WTC11 (cell line): ENCODE measurements around the gene RNF182. TPM values are rescaled to one million over a fixed set of nuclear protein-coding genes. Genes with fewer than 3 reads are reported as not detected.
A peak's percentile ranks its signal among the peaks of the same experiment; 100 is the strongest.

Source experiments
- ATAC-seq: fragments of 200-7000 bp; cut with Tn5 transposase; 2 replicates; pipeline ENCODE4 v1.10.0; 2021; ENCODE audit warnings: mild to moderate bottlenecking, moderate library complexity
- CTCF ChIA-PET: fragments of 300-600 bp; sonication (Branson Sonifier 250); formaldehyde crosslinking; loops from one replicate; lab custom pipeline; 2021; ENCODE audit warnings: antibody characterized with exemption; lab: Charles Lee
- POLR2A ChIA-PET: fragments of 350-600 bp; sonication (Branson Sonifier 250); formaldehyde crosslinking; loops from one replicate; lab custom pipeline; 2021; ENCODE audit warnings: antibody characterized with exemption; lab: Charles Lee
- DNase-seq: peaks from one replicate; pipeline ENCODE4 v3.0.0; 2021; ENCODE audit warnings: low spot score
- H3K27ac Mint-ChIP-seq: 2 replicates; pipeline ENCODE4 v1.8.0; 2021; ENCODE audit warnings: mixed read lengths
- H3K27me3 Mint-ChIP-seq: 2 replicates; pipeline ENCODE4 v1.8.0; 2021; ENCODE audit warnings: low read depth, mild to moderate bottlenecking, moderate library complexity, mixed read lengths
- H3K36me3 Mint-ChIP-seq: 2 replicates; pipeline ENCODE4 v1.8.0; 2021; ENCODE audit warnings: mixed read lengths
- H3K4me1 Mint-ChIP-seq: 2 replicates; pipeline ENCODE4 v1.8.0; 2022; ENCODE audit warnings: mixed read lengths
- H3K4me3 Mint-ChIP-seq: 2 replicates; pipeline ENCODE4 v1.8.0; 2021; ENCODE audit warnings: mild to moderate bottlenecking, moderate library complexity, mixed read lengths
- H3K9me3 Mint-ChIP-seq: 2 replicates; pipeline ENCODE4 v1.8.0; 2021; ENCODE audit warnings: mixed read lengths
- CREM ChIP-seq: sonication (generic); formaldehyde crosslinking; IDR thresholded peaks from 2 replicates; pipeline ENCODE4 v1.8.1; 2022; ENCODE audit warnings: mild to moderate bottlenecking, missing genetic modification reagents, moderate library complexity
- CTCF ChIP-seq: fragments of 200-600 bp; IDR thresholded peaks from 2 replicates; pipeline ENCODE4 v1.8.0; 2022; ENCODE audit warnings: antibody characterized with exemption
- ELF4 ChIP-seq: sonication (generic); formaldehyde crosslinking; IDR thresholded peaks from 2 replicates; pipeline ENCODE4 v1.8.1; 2022; ENCODE audit warnings: low read depth, mild to moderate bottlenecking, moderate library complexity, missing genetic modification reagents
- FOXK1 ChIP-seq: sonication (generic); formaldehyde crosslinking; IDR thresholded peaks from 2 replicates; pipeline ENCODE4 v1.8.0; 2022; ENCODE audit warnings: mild to moderate bottlenecking, moderate library complexity, missing genetic modification reagents
- FOXP1 ChIP-seq: sonication (generic); formaldehyde crosslinking; IDR thresholded peaks from 2 replicates; pipeline ENCODE4 v1.8.0; 2022; ENCODE audit warnings: missing genetic modification reagents, mild to moderate bottlenecking, moderate library complexity, borderline replicate concordance
- JUN ChIP-seq: sonication (generic); formaldehyde crosslinking; IDR thresholded peaks from 2 replicates; pipeline ENCODE4 v1.8.0; 2023; ENCODE audit warnings: mild to moderate bottlenecking, missing genetic modification reagents
- KAT7 ChIP-seq: sonication (generic); formaldehyde crosslinking; IDR thresholded peaks from 2 replicates; pipeline ENCODE4 v1.8.1; 2023; ENCODE audit warnings: missing genetic modification reagents, mild to moderate bottlenecking, borderline replicate concordance
- NR1H2 ChIP-seq: sonication (generic); formaldehyde crosslinking; IDR thresholded peaks from 2 replicates; pipeline ENCODE4 v1.9.0; 2021; ENCODE audit warnings: mild to moderate bottlenecking, moderate library complexity, missing genetic modification reagents
- PRRX2 ChIP-seq: fragments of 250-450 bp; sonication (Bioruptor Pico); IDR thresholded peaks from 2 replicates; pipeline ENCODE4 v1.8.0; 2021; ENCODE audit warnings: mild to moderate bottlenecking
- SMAD3 ChIP-seq: sonication (generic); formaldehyde crosslinking; IDR thresholded peaks from 2 replicates; pipeline ENCODE4 v1.8.0; 2022; ENCODE audit warnings: missing genetic modification reagents, mild to moderate bottlenecking, borderline replicate concordance
- SOX15 ChIP-seq: fragments of 250-450 bp; sonication (Bioruptor Pico); IDR thresholded peaks from 2 replicates; pipeline ENCODE4 v1.9.0; 2021; ENCODE audit warnings: mild to moderate bottlenecking
- ZBTB43 ChIP-seq: sonication (generic); formaldehyde crosslinking; IDR thresholded peaks from 2 replicates; pipeline ENCODE4 v1.8.1; 2023; ENCODE audit warnings: mild to moderate bottlenecking, missing genetic modification reagents
- ZNF121 ChIP-seq: sonication (generic); formaldehyde crosslinking; IDR thresholded peaks from 2 replicates; pipeline ENCODE4 v1.8.0; 2023; ENCODE audit warnings: missing genetic modification reagents
- ZNF138 ChIP-seq: sonication (generic); formaldehyde crosslinking; conservative IDR thresholded peaks from 2 replicates; pipeline ENCODE4 v1.8.1; 2022; ENCODE audit warnings: mild to moderate bottlenecking, moderate library complexity, missing genetic modification reagents
- ZNF232 ChIP-seq: sonication (generic); formaldehyde crosslinking; IDR thresholded peaks from 2 replicates; pipeline ENCODE4 v1.8.0; 2022; ENCODE audit warnings: mild to moderate bottlenecking, missing genetic modification reagents
- ZNF263 ChIP-seq: sonication (generic); formaldehyde crosslinking; IDR thresholded peaks from 2 replicates; pipeline ENCODE4 v1.8.1; 2022; ENCODE audit warnings: low read depth, mild to moderate bottlenecking, moderate library complexity, missing genetic modification reagents
- ZNF396 ChIP-seq: fragments of 250-450 bp; sonication (Bioruptor Pico); IDR thresholded peaks from 2 replicates; pipeline ENCODE4 v1.8.0; 2021; ENCODE audit warnings: mild to moderate bottlenecking, moderate library complexity, borderline replicate concordance
- ZNF425 ChIP-seq: fragments of 250-450 bp; sonication (Bioruptor Pico); conservative IDR thresholded peaks from 2 replicates; pipeline ENCODE4 v1.9.0; 2021; ENCODE audit warnings: mild to moderate bottlenecking
- total RNA-seq: library from RNA; stranded (reverse); gene quantifications from 3 replicates; pipeline ENCODE4 v1.2.3, GENCODE V29; 2021
- TF ChIP-seq, protein P1 (sequence below): sonication (generic); formaldehyde crosslinking; IDR thresholded peaks from 2 replicates; pipeline ENCODE4 v1.8.0; 2022; ENCODE audit warnings: mild to moderate bottlenecking, missing genetic modification reagents
- TF ChIP-seq, protein P2 (sequence below): sonication (generic); formaldehyde crosslinking; IDR thresholded peaks from 2 replicates; pipeline ENCODE4 v1.8.1; 2023; ENCODE audit warnings: mild to moderate bottlenecking, missing genetic modification reagents, moderate library complexity
- TF ChIP-seq, protein P3 (sequence below): sonication (generic); formaldehyde crosslinking; IDR thresholded peaks from 2 replicates; pipeline ENCODE4 v1.8.0; 2023; ENCODE audit warnings: mild to moderate bottlenecking, missing genetic modification reagents

RNF182 gene
- total RNA-seq, 1 experiment from 2014 or later = 6.7 TPM

- TF ChIP-seq FOXP1 (CRISPR knock-in tag) (no peak), CTCF (no peak), ZBTB43 (CRISPR knock-in tag) (no peak), ZNF263 (CRISPR knock-in tag) (peak; percentile 25; the same call in 1 of the 2 replicates), ZNF232 (CRISPR knock-in tag) (no peak), ZNF425 (CRISPR knock-in tag) (no peak), SMAD3 (CRISPR knock-in tag) (no peak)
- TF ChIP-seq, protein P1, sequence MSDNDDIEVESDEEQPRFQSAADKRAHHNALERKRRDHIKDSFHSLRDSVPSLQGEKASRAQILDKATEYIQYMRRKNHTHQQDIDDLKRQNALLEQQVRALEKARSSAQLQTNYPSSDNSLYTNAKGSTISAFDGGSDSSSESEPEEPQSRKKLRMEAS = 0 out of 2 replicates have a peak, but pooled peaks have one; percentile 31
Measured at GRCh38 chr6:13924146-13924948, 405 bp upstream of the RNF182 start (continued).

DNA sequence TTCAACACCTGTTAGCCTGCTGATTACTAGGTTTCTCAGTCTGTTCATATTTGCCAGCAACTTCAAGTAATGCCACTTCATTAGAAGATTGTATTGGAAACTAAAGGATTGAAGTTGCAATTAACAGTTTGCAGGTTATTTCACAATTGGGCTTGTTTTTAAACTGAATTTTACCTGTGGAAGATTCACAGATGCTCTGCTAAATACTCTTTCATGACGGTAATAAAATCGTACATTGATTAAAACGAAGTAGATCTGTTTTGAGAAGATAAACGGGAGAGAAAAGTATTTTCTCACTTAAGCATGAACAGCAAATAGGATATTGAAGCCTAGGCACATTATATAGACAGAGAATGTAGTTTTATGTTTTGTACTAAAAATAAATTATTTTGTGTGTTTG, 1.6 kb downstream of the RNF182 start:
- POLR2A ChIA-PET = no interaction called here
- Mint-ChIP-seq H3K9me3 (no peaks in the 10 kb centered on the region), H3K27me3 (peaks cover 40% of the 10 kb centered on the region), H3K36me3 (no peaks in the 10 kb centered on the region), H3K27ac (no peak overlapping the region), H3K4me3 (peak overlapping the region; percentile 2; the same call in 1 of the 2 replicates), H3K4me1 (peaks cover 57% of the 10 kb centered on the region)
- ATAC-seq (no peak), DNase-seq (no peak)
- TF ChIP-seq NR1H2 (CRISPR knock-in tag) (no peak), FOXK1 (no peak), ELF4 (CRISPR knock-in tag) (no peak), CREM (CRISPR knock-in tag) (no peak), PRRX2 (CRISPR knock-in tag) (no peak), ZNF121 (CRISPR knock-in tag) (no peak)
- TF ChIP-seq, protein P2, sequence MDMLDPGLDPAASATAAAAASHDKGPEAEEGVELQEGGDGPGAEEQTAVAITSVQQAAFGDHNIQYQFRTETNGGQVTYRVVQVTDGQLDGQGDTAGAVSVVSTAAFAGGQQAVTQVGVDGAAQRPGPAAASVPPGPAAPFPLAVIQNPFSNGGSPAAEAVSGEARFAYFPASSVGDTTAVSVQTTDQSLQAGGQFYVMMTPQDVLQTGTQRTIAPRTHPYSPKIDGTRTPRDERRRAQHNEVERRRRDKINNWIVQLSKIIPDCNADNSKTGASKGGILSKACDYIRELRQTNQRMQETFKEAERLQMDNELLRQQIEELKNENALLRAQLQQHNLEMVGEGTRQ = no peak
- CTCF ChIA-PET = interaction anchor here (1.3 to 2.3 kb wide), 5 partner anchors 12 to 141 kb away, joined by 3 to 10 read pairs (median 4); no protein-coding TSS in a partner anchor

- CTCF ChIA-PET = interaction anchor here (1.3 to 2.3 kb wide), 5 partner anchors 13 to 140 kb away, joined by 3 to 10 read pairs (median 4); no protein-coding TSS in a partner anchor
- H3K27ac Mint-ChIP-seq = no peak overlapping the region
- peaks cover 57% of the 10 kb centered on the region for H3K4me1 Mint-ChIP-seq
- POLR2A ChIA-PET = no interaction called here
- H3K9me3 Mint-ChIP-seq = peaks cover 6% of the 10 kb centered on the region
- no peak for ATAC-seq
- DNase-seq = no peak
- H3K36me3 Mint-ChIP-seq = no peaks in the 10 kb centered on the region
- no peak overlapping the region for H3K4me3 Mint-ChIP-seq
- peaks cover 40% of the 10 kb centered on the region for H3K27me3 Mint-ChIP-seq
- TF ChIP-seq SOX15 (CRISPR knock-in tag) (no peak), JUN (no peak), ZNF138 (CRISPR knock-in tag) (no peak), ZNF396 (CRISPR knock-in tag) (no peak), FOXP1 (CRISPR knock-in tag) (no peak), ZNF263 (CRISPR knock-in tag) (no peak), KAT7 (CRISPR knock-in tag) (no peak), ZBTB43 (CRISPR knock-in tag) (no peak)
- TF ChIP-seq, protein P3, sequence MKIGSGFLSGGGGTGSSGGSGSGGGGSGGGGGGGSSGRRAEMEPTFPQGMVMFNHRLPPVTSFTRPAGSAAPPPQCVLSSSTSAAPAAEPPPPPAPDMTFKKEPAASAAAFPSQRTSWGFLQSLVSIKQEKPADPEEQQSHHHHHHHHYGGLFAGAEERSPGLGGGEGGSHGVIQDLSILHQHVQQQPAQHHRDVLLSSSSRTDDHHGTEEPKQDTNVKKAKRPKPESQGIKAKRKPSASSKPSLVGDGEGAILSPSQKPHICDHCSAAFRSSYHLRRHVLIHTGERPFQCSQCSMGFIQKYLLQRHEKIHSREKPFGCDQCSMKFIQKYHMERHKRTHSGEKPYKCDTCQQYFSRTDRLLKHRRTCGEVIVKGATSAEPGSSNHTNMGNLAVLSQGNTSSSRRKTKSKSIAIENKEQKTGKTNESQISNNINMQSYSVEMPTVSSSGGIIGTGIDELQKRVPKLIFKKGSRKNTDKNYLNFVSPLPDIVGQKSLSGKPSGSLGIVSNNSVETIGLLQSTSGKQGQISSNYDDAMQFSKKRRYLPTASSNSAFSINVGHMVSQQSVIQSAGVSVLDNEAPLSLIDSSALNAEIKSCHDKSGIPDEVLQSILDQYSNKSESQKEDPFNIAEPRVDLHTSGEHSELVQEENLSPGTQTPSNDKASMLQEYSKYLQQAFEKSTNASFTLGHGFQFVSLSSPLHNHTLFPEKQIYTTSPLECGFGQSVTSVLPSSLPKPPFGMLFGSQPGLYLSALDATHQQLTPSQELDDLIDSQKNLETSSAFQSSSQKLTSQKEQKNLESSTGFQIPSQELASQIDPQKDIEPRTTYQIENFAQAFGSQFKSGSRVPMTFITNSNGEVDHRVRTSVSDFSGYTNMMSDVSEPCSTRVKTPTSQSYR = no peak
- TF ChIP-seq, protein P1 = no peak
Measured at GRCh38 chr6:13927203-13927602, 2.5 kb downstream of the RNF182 start.
